HEK293 (cell line): ENCODE data around the gene SLCO1B3.

Experiments used
- CTCF ChIA-PET: fragments of 350-600 bp; formaldehyde crosslinking; extraction: SDS; loops from one replicate; lab custom pipeline; 2021; ENCODE audit warnings: antibody characterized with exemption; lab: Yijun Ruan, JAX
- POLR2A ChIA-PET: fragments of 300-600 bp; formaldehyde crosslinking; extraction: SDS; loops from one replicate; lab custom pipeline; 2020; ENCODE audit warnings: antibody characterized with exemption, inconsistent platforms; lab: Yijun Ruan, JAX
- H3K27ac ChIP-seq: fragments of 200-500 bp; sonication (Bioruptor generic); 2 replicates; pipeline ENCODE4 v1.5.1; 2014; ENCODE audit warnings: low read depth, low read length, control low read depth, inconsistent platforms; ENCODE audit errors: extremely low read depth
- H3K36me3 ChIP-seq, 2 experiments: fragments of 200-500 bp in 1 of 2; sonication (Bioruptor generic) in 1 of 2; 1 replicate in 1 of 2; 2 replicates in 1 of 2; pipeline ENCODE4 v1.5.1; 2014 to 2017; ENCODE audit warnings: inconsistent platforms in 2 of 2, low read length in 2 of 2; ENCODE audit not compliant: control insufficient read depth in 2 of 2, insufficient read depth in 1 of 2
- H3K4me1 ChIP-seq: fragments of 200-500 bp; sonication (Bioruptor generic); 2 replicates; pipeline ENCODE4 v1.5.1; 2014; ENCODE audit warnings: mild to moderate bottlenecking, low read length, inconsistent platforms; ENCODE audit not compliant: control insufficient read depth, insufficient read depth
- H3K4me3 ChIP-seq: 2 replicates; pipeline ENCODE4 v1.5.1; 2011; ENCODE audit warnings: low read depth, mild to moderate bottlenecking, control low read depth, low read length, moderate library complexity
- H3K9me3 ChIP-seq: fragments of 200-500 bp; sonication (Bioruptor generic); 2 replicates; pipeline ENCODE4 v1.5.1; 2014; ENCODE audit warnings: low read depth, low read length, inconsistent platforms; ENCODE audit not compliant: control insufficient read depth, insufficient read depth
- GLIS2 ChIP-seq: fragments of 450-650 bp; formaldehyde crosslinking; IDR thresholded peaks from 2 replicates; pipeline ENCODE4 v1.5.1; 2016; ENCODE audit warnings: missing biosample characterization, missing genetic modification characterization
- HOXA7 ChIP-seq: sonication (generic); formaldehyde crosslinking; IDR thresholded peaks from 2 replicates; pipeline ENCODE4 v1.8.1; 2022; ENCODE audit warnings: missing genetic modification reagents, borderline replicate concordance
- OVOL3 ChIP-seq: fragments of 450-650 bp; formaldehyde crosslinking; IDR thresholded peaks from 2 replicates; pipeline ENCODE4 v1.5.1; 2016; ENCODE audit warnings: missing biosample characterization, missing genetic modification characterization
- SALL2 ChIP-seq: fragments of 450-650 bp; formaldehyde crosslinking; IDR thresholded peaks from 2 replicates; pipeline ENCODE4 v1.5.0; 2017; ENCODE audit warnings: missing biosample characterization, mild to moderate bottlenecking, missing genetic modification characterization, borderline replicate concordance
- ZBTB21 ChIP-seq: fragments of 450-650 bp; formaldehyde crosslinking; IDR thresholded peaks from 2 replicates; pipeline ENCODE4 v1.5.1; 2017; ENCODE audit warnings: missing biosample characterization, missing genetic modification characterization
- ZBTB48 ChIP-seq: fragments of 450-650 bp; formaldehyde crosslinking; IDR thresholded peaks from 2 replicates; pipeline ENCODE4 v1.5.1; 2016; ENCODE audit warnings: missing biosample characterization, missing genetic modification characterization
- ZNF132 ChIP-seq: fragments of 450-650 bp; formaldehyde crosslinking; IDR thresholded peaks from 2 replicates; pipeline ENCODE4 v1.5.1; 2017; ENCODE audit warnings: missing biosample characterization, missing genetic modification characterization, borderline replicate concordance
- ZNF146 ChIP-seq: fragments of 450-650 bp; formaldehyde crosslinking; IDR thresholded peaks from 2 replicates; pipeline ENCODE4 v1.5.1; 2016; ENCODE audit warnings: missing biosample characterization, missing genetic modification characterization
- ZNF19 ChIP-seq: fragments of 450-650 bp; formaldehyde crosslinking; IDR thresholded peaks from 2 replicates; pipeline ENCODE4; 2016; ENCODE audit warnings: missing biosample characterization, missing genetic modification characterization, low read depth
- ZNF2 ChIP-seq: fragments of 450-650 bp; formaldehyde crosslinking; IDR thresholded peaks from 2 replicates; pipeline ENCODE4 v1.5.1; 2016; ENCODE audit warnings: missing biosample characterization, missing genetic modification characterization
- ZNF221 ChIP-seq: fragments of 450-650 bp; formaldehyde crosslinking; IDR thresholded peaks from 2 replicates; pipeline ENCODE4 v1.5.1; 2017; ENCODE audit warnings: missing biosample characterization, missing genetic modification characterization, borderline replicate concordance
- ZNF426 ChIP-seq: fragments of 450-650 bp; formaldehyde crosslinking; IDR thresholded peaks from 2 replicates; pipeline ENCODE4 v1.5.1; 2017; ENCODE audit warnings: missing biosample characterization, missing genetic modification characterization, mild to moderate bottlenecking, inconsistent platforms, moderate library complexity
- ZNF548 ChIP-seq: fragments of 450-650 bp; formaldehyde crosslinking; IDR thresholded peaks from 2 replicates; pipeline ENCODE4 v1.5.1; 2016; ENCODE audit warnings: missing biosample characterization, missing genetic modification characterization
- ZNF555 ChIP-seq: fragments of 450-650 bp; formaldehyde crosslinking; conservative IDR thresholded peaks from 2 replicates; pipeline ENCODE4 v1.5.1; 2017; ENCODE audit warnings: missing biosample characterization, mild to moderate bottlenecking, missing genetic modification characterization, inconsistent platforms
- ZNF571 ChIP-seq: fragments of 450-650 bp; formaldehyde crosslinking; IDR thresholded peaks from 2 replicates; pipeline ENCODE4 v1.5.0; 2017; ENCODE audit warnings: missing biosample characterization, missing genetic modification characterization
- ZNF654 ChIP-seq: fragments of 450-650 bp; formaldehyde crosslinking; IDR thresholded peaks from 2 replicates; pipeline ENCODE4 v1.5.1; 2016; ENCODE audit warnings: low read depth, missing biosample characterization, missing genetic modification characterization
- ZNF791 ChIP-seq: fragments of 450-650 bp; formaldehyde crosslinking; IDR thresholded peaks from 2 replicates; pipeline ENCODE4 v1.5.1; 2016; ENCODE audit warnings: missing biosample characterization, missing genetic modification characterization
- TF ChIP-seq, protein P1 (sequence below): fragments of 450-650 bp; formaldehyde crosslinking; conservative IDR thresholded peaks from 2 replicates; pipeline ENCODE4 v1.5.1; 2016; ENCODE audit warnings: low read depth, missing biosample characterization, missing genetic modification characterization
- TF ChIP-seq, protein P2 (sequence below): fragments of 450-650 bp; formaldehyde crosslinking; IDR thresholded peaks from 2 replicates; pipeline ENCODE4 v1.5.1; 2016; ENCODE audit warnings: missing biosample characterization, missing genetic modification characterization
- TF ChIP-seq, protein P3 (sequence below): fragments of 450-650 bp; formaldehyde crosslinking; IDR thresholded peaks from 2 replicates; pipeline ENCODE4 v1.5.1; 2017; ENCODE audit warnings: missing biosample characterization, missing genetic modification characterization
- TF ChIP-seq, protein P4 (sequence below): fragments of 450-650 bp; IDR thresholded peaks from 2 replicates; pipeline ENCODE4 v1.5.1; 2018; ENCODE audit warnings: missing biosample characterization, missing genetic modification characterization
- TF ChIP-seq, protein P5 (sequence below): fragments of 450-650 bp; formaldehyde crosslinking; IDR thresholded peaks from 2 replicates; pipeline ENCODE4 v1.5.1; 2016; ENCODE audit warnings: missing biosample characterization, missing genetic modification characterization

Gene SLCO1B3

DNA sequence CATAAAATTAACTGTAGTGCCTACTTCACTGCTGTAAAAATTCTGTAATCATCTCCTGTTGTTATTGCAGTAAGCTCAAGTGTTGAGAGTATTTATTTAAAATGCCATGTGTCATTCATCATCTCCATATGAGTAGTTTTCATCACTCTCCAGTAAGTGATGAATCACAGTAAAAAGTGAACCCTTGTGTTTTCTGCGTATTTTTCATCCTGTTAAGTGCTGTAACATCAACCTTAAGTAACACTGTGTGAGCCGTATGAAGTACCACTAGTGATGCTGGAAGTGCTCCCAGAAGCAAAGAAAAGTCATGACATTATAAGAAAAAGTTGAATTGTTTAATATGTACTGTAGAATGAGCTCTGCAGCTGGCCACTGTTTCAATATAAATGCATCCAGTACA, 55.4 kb downstream of the SLCO1B3 start (continued):
- no peak for TF ChIP-seq OVOL3 (tag by site-specific recombination)
- no peak for TF ChIP-seq ZNF555 (tag by site-specific recombination)
- no peak for TF ChIP-seq HOXA7 (CRISPR knock-in tag)
- TF ChIP-seq ZNF654 (tag by site-specific recombination) = no peak
- no peak for TF ChIP-seq ZNF146
- TF ChIP-seq GLIS2 (tag by site-specific recombination) = no peak
- TF ChIP-seq, protein P1, sequence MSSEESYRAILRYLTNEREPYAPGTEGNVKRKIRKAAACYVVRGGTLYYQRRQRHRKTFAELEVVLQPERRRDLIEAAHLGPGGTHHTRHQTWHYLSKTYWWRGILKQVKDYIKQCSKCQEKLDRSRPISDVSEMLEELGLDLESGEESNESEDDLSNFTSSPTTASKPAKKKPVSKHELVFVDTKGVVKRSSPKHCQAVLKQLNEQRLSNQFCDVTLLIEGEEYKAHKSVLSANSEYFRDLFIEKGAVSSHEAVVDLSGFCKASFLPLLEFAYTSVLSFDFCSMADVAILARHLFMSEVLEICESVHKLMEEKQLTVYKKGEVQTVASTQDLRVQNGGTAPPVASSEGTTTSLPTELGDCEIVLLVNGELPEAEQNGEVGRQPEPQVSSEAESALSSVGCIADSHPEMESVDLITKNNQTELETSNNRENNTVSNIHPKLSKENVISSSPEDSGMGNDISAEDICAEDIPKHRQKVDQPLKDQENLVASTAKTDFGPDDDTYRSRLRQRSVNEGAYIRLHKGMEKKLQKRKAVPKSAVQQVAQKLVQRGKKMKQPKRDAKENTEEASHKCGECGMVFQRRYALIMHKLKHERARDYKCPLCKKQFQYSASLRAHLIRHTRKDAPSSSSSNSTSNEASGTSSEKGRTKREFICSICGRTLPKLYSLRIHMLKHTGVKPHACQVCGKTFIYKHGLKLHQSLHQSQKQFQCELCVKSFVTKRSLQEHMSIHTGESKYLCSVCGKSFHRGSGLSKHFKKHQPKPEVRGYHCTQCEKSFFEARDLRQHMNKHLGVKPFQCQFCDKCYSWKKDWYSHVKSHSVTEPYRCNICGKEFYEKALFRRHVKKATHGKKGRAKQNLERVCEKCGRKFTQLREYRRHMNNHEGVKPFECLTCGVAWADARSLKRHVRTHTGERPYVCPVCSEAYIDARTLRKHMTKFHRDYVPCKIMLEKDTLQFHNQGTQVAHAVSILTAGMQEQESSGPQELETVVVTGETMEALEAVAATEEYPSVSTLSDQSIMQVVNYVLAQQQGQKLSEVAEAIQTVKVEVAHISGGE = no peak
- TF ChIP-seq, protein P2, sequence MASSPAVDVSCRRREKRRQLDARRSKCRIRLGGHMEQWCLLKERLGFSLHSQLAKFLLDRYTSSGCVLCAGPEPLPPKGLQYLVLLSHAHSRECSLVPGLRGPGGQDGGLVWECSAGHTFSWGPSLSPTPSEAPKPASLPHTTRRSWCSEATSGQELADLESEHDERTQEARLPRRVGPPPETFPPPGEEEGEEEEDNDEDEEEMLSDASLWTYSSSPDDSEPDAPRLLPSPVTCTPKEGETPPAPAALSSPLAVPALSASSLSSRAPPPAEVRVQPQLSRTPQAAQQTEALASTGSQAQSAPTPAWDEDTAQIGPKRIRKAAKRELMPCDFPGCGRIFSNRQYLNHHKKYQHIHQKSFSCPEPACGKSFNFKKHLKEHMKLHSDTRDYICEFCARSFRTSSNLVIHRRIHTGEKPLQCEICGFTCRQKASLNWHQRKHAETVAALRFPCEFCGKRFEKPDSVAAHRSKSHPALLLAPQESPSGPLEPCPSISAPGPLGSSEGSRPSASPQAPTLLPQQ = no peak
- no peak for TF ChIP-seq ZBTB21 (tag by site-specific recombination)

DNA sequence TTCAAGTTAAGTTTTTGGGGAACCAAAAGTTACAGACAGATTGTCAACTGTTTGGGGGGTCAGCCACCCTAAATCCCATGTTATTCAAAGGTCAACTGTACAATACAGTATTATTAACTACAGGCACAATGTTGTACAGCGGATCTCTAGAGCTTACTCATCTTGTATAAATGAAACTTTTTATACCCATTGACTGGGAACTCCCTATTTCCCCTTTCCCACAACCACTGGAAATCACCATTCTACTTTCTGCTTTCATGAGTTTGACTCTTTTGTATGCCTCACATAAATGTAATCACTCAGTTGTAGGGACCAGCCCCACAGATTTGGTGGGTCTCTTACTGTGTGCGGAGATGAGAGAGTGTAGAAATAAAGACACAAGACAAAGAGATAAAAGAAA, 57.8 kb downstream of the SLCO1B3 start:
- POLR2A ChIA-PET = no interaction called here
- no peak overlapping the region for H3K4me3 ChIP-seq
- TF ChIP-seq ZBTB48 (tag by site-specific recombination) = no peak
- TF ChIP-seq ZNF791 (tag by site-specific recombination) = no peak
- TF ChIP-seq ZNF2 = no peak
- TF ChIP-seq ZNF221 (tag by site-specific recombination) = no peak
- TF ChIP-seq ZNF19 (tag by site-specific recombination) = no peak
- no peak for TF ChIP-seq ZNF132 (tag by site-specific recombination)
- no peak for TF ChIP-seq ZNF146
- TF ChIP-seq SALL2 (tag by site-specific recombination) = no peak
- no peak for TF ChIP-seq ZNF426 (tag by site-specific recombination)
- TF ChIP-seq, protein P3, sequence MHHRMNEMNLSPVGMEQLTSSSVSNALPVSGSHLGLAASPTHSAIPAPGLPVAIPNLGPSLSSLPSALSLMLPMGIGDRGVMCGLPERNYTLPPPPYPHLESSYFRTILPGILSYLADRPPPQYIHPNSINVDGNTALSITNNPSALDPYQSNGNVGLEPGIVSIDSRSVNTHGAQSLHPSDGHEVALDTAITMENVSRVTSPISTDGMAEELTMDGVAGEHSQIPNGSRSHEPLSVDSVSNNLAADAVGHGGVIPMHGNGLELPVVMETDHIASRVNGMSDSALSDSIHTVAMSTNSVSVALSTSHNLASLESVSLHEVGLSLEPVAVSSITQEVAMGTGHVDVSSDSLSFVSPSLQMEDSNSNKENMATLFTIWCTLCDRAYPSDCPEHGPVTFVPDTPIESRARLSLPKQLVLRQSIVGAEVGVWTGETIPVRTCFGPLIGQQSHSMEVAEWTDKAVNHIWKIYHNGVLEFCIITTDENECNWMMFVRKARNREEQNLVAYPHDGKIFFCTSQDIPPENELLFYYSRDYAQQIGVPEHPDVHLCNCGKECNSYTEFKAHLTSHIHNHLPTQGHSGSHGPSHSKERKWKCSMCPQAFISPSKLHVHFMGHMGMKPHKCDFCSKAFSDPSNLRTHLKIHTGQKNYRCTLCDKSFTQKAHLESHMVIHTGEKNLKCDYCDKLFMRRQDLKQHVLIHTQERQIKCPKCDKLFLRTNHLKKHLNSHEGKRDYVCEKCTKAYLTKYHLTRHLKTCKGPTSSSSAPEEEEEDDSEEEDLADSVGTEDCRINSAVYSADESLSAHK (tag by site-specific recombination) = no peak
- TF ChIP-seq, protein P4, sequence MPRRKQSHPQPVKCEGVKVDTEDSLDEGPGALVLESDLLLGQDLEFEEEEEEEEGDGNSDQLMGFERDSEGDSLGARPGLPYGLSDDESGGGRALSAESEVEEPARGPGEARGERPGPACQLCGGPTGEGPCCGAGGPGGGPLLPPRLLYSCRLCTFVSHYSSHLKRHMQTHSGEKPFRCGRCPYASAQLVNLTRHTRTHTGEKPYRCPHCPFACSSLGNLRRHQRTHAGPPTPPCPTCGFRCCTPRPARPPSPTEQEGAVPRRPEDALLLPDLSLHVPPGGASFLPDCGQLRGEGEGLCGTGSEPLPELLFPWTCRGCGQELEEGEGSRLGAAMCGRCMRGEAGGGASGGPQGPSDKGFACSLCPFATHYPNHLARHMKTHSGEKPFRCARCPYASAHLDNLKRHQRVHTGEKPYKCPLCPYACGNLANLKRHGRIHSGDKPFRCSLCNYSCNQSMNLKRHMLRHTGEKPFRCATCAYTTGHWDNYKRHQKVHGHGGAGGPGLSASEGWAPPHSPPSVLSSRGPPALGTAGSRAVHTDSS (tag by site-specific recombination) = no peak
- TF ChIP-seq ZNF571 (tag by site-specific recombination) = no peak
- TF ChIP-seq ZNF548 (tag by site-specific recombination) = no peak
- TF ChIP-seq, protein P5, sequence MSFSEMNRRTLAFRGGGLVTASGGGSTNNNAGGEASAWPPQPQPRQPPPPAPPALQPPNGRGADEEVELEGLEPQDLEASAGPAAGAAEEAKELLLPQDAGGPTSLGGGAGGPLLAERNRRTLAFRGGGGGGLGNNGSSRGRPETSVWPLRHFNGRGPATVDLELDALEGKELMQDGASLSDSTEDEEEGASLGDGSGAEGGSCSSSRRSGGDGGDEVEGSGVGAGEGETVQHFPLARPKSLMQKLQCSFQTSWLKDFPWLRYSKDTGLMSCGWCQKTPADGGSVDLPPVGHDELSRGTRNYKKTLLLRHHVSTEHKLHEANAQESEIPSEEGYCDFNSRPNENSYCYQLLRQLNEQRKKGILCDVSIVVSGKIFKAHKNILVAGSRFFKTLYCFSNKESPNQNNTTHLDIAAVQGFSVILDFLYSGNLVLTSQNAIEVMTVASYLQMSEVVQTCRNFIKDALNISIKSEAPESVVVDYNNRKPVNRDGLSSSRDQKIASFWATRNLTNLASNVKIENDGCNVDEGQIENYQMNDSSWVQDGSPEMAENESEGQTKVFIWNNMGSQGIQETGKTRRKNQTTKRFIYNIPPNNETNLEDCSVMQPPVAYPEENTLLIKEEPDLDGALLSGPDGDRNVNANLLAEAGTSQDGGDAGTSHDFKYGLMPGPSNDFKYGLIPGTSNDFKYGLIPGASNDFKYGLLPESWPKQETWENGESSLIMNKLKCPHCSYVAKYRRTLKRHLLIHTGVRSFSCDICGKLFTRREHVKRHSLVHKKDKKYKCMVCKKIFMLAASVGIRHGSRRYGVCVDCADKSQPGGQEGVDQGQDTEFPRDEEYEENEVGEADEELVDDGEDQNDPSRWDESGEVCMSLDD (tag by site-specific recombination) = no peak
- TF ChIP-seq, all 188 proteins: peak for 0
- H3K9me3 ChIP-seq = no peaks in the 10 kb centered on the region
- H3K27ac ChIP-seq = no peak overlapping the region
- CTCF ChIA-PET = no interaction called here
- no peaks in the 10 kb centered on the region for H3K36me3 ChIP-seq
- no peaks in the 10 kb centered on the region for H3K4me1 ChIP-seq
